ENCODE data around the gene HDAC1. TPM values are rescaled to one million over a fixed set of nuclear protein-coding genes. Genes with fewer than 3 reads are reported as not detected.

Gene HDAC1
- polyA plus RNA-seq, 3 donors = 73.8 to 95.0 (median 88.7) TPM

DNA sequence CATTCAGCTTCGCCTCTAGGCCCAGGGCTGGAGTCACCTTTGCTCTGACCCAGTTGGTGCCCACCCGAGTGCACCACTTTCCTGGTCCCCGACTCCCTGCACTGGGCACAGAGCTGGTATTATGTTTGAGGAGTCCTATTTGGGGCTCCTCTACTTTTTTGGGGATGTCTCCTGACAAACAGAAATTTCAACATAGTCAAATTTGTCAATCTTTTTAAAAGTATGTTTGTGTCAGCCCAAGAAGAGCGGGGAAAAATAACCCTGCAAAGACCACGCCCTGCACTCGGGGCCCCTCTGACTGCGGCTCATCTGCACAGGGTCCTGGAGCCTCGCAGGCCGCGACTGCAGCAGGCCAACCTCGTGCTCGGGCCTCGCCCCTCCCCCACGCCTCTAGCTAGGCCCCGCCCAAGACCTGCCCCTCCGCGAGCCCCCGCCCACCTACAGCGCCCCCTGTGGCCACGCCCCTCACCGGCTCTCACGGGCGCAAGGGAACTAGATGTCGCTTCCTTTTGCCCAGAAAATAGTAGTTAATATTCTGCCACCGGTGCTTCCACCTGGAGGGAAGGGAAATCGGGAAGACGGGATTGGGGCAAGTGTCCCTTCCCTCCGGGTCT is 59.0 kb downstream of the HDAC1 start:
- peak overlapping the region; percentile 89 for H3K9ac ChIP-seq (ENCODE audit: insufficient read depth, low read length, poor library complexity, severe bottlenecking)
- H3K4me3 ChIP-seq (replicated peaks in 1 of 3; ENCODE audit: low read depth in 2 of 3, low read length in 3 of 3) = peak overlapping the region; percentile 36 to 74 (median 36)
- no peaks in the 10 kb centered on the region for H4K20me1 ChIP-seq (ENCODE audit: insufficient read depth, low read length)
- peak overlapping the region; percentile 48 to 88 for H3K27ac ChIP-seq (ENCODE audit: low read depth in 1 of 2, low read length in 2 of 2)
- no peaks in the 10 kb centered on the region for H3K36me3 ChIP-seq (replicated peaks in 1 of 2; ENCODE audit: control insufficient read depth in 1 of 2, insufficient read depth in 2 of 2, low read length in 2 of 2)
- H3K4me3 Mint-ChIP-seq = peak overlapping the region; percentile 79 to 86
- H3K36me3 Mint-ChIP-seq = peaks cover 8 to 26% of the 10 kb centered on the region in 2 donors
- H3K4me1 ChIP-seq (ENCODE audit: control insufficient read depth in 1 of 2, insufficient read depth in 2 of 2, low read length in 2 of 2) = peaks cover 58 to 65% of the 10 kb centered on the region in 2 donors
- H2AFZ ChIP-seq (ENCODE audit: insufficient read depth, low read depth, low read length, poor library complexity, severe bottlenecking) = no peak overlapping the region
- intact Hi-C loops (cut with micrococcal nuclease) = loop anchor here (1.0 to 5.0 kb wide), 3 partner anchors 12 to 41 kb away; partner anchors contain the start of genes BSDC1 (in 1 of the 2) and MARCKSL1 (in 1 of the 2)
- H3K27me3 Mint-ChIP-seq (ENCODE audit: low read depth in 3 of 3) = peaks cover 35 to 38% (median 36%) of the 10 kb centered on the region in 3 donors
- H3K79me2 ChIP-seq (ENCODE audit: insufficient read depth, low read length) = no peaks in the 10 kb centered on the region
- WGBS (ENCODE audit: insufficient coverage) = 20% methylated on average over 10 of the region's 28 CpGs
- peak overlapping the region; percentile 79 for H3K4me2 ChIP-seq (replicated peaks; ENCODE audit: extremely low read depth, low read length, poor library complexity, severe bottlenecking)
- peaks cover 0 to 5% of the 10 kb centered on the region in 2 donors for H3K9me3 ChIP-seq (replicated peaks in 1 of 2; ENCODE audit: control insufficient read depth in 1 of 2, insufficient read depth in 1 of 2, low read length in 2 of 2)
- H3K27me3 ChIP-seq (ENCODE audit: control insufficient read depth in 2 of 2, insufficient read depth in 2 of 2, low read length in 2 of 2) = peaks cover 6 to 22% of the 10 kb centered on the region in 2 donors
- peaks cover 2 to 9% (median 4%) of the 10 kb centered on the region in 7 donors for H3K9me3 Mint-ChIP-seq
- H3K27ac Mint-ChIP-seq = peak overlapping the region; percentile 61 to 97 (median 91)
- H3K4me1 Mint-ChIP-seq = peaks cover 64% of the 10 kb centered on the region
- TF ChIP-seq, protein P1, sequence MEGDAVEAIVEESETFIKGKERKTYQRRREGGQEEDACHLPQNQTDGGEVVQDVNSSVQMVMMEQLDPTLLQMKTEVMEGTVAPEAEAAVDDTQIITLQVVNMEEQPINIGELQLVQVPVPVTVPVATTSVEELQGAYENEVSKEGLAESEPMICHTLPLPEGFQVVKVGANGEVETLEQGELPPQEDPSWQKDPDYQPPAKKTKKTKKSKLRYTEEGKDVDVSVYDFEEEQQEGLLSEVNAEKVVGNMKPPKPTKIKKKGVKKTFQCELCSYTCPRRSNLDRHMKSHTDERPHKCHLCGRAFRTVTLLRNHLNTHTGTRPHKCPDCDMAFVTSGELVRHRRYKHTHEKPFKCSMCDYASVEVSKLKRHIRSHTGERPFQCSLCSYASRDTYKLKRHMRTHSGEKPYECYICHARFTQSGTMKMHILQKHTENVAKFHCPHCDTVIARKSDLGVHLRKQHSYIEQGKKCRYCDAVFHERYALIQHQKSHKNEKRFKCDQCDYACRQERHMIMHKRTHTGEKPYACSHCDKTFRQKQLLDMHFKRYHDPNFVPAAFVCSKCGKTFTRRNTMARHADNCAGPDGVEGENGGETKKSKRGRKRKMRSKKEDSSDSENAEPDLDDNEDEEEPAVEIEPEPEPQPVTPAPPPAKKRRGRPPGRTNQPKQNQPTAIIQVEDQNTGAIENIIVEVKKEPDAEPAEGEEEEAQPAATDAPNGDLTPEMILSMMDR (IDR thresholded peaks at IDR 0.05) = peak; percentile 76
- peak; percentile 56 to 75 (median 71) for DNase-seq

DNA sequence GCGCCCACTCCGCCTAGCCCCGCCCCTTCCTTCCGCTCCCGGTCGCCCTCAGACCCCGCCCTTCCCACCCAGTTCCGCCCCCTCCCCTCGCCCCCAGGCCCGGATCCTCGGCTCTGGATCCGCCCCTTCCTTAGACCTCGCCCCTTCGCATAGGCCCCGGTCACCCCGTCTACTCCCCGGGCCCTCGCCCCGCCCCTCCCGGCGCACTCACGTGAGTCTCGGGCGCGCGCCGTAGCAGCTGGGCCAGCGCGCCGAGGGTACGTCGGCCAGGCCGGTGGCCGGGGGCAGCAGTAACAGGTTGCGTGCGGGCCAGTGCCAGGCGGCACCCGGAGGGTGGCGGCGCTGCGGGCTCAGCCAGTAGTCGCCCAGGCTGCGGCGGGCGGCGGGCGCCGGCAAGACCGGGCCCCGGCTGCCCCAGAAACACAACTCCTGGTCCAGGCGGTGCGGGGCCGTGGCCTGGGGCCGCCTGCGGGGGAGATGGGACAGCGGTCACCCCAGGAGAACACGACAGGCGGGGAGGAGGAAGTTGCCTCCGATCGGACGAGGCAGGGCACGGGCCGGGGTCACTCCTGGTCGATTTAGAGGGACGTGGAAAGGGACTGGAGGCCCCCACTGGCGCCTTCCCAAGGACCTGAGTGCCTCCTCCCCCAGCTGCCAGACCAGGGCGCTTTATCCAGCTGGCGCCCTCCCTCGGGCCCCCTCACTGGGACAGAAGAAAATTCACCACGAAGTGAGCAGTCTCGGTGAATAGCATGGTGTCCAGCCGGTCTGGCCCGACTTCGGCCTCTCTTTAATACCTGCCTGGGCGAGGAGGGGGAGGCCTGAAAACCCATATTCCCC is 59.7 kb downstream of the HDAC1 start:
- Histone ChIP-seq H3K36me3 (replicated peaks in 1 of 2; ENCODE audit: control insufficient read depth in 1 of 2, insufficient read depth in 2 of 2, low read length in 2 of 2) (no peaks in the 10 kb centered on the region), H3K27ac (ENCODE audit: low read depth in 1 of 2, low read length in 2 of 2) (peak overlapping the region; percentile 63 to 88), H2AFZ (ENCODE audit: insufficient read depth, low read depth, low read length, poor library complexity, severe bottlenecking) (peak overlapping the region; percentile 76), H3K79me2 (ENCODE audit: insufficient read depth, low read length) (no peaks in the 10 kb centered on the region), H3K4me3 (replicated peaks in 1 of 3; ENCODE audit: low read depth in 2 of 3, low read length in 3 of 3) (peak overlapping the region; percentile 36 to 74 (median 41)), H3K9ac (ENCODE audit: insufficient read depth, low read length, poor library complexity, severe bottlenecking) (peak overlapping the region; percentile 89), H4K20me1 (ENCODE audit: insufficient read depth, low read length) (no peaks in the 10 kb centered on the region), H3K27me3 (ENCODE audit: control insufficient read depth in 2 of 2, insufficient read depth in 2 of 2, low read length in 2 of 2) (peaks cover 3 to 15% of the 10 kb centered on the region in 2 donors), H3K9me3 (replicated peaks in 1 of 2; ENCODE audit: control insufficient read depth in 1 of 2, insufficient read depth in 1 of 2, low read length in 2 of 2) (peaks cover 0 to 5% of the 10 kb centered on the region in 2 donors), H3K4me2 (replicated peaks; ENCODE audit: extremely low read depth, low read length, poor library complexity, severe bottlenecking) (peak overlapping the region; percentile 79), H3K4me1 (ENCODE audit: control insufficient read depth in 1 of 2, insufficient read depth in 2 of 2, low read length in 2 of 2) (peaks cover 58 to 65% of the 10 kb centered on the region in 2 donors)
- 3% methylated on average over 67 of the region's 75 CpGs for WGBS (ENCODE audit: insufficient coverage)
- TF ChIP-seq, protein P1 (IDR thresholded peaks at IDR 0.05) = peak; percentile 4
- peak; percentile 89 to 95 (median 92) for DNase-seq
- Mint-ChIP-seq H3K9me3 (peaks cover 2 to 9% (median 4%) of the 10 kb centered on the region in 7 donors), H3K36me3 (peaks cover 8 to 26% of the 10 kb centered on the region in 2 donors), H3K27me3 (ENCODE audit: low read depth in 3 of 3) (peaks cover 30 to 34% (median 31%) of the 10 kb centered on the region in 3 donors), H3K4me1 (peaks cover 62% of the 10 kb centered on the region), H3K4me3 (peak overlapping the region; percentile 79 to 86), H3K27ac (peak overlapping the region; percentile 61 to 97 (median 91))
- intact Hi-C loops (cut with micrococcal nuclease) = loop anchor here (1.0 to 5.0 kb wide), 3 partner anchors 12 to 41 kb away; partner anchors contain the start of genes BSDC1 (in 1 of the 2) and MARCKSL1 (in 1 of the 2)

Measured in CD14-positive monocyte (primary cell).